ENCODE data around the gene ZFP64.

- no peak for TF ChIP-seq CTCF (conservative IDR thresholded peaks at IDR 0.05)
- no peak for TF ChIP-seq EZH2 (IDR thresholded peaks at IDR 0.05; ENCODE audit: low read depth)
These were observed 73.5 kb downstream of the ZFP64 start for GRCh38 chr20:52118016-52118623.

All from PC-9 (cell line).